BLaER1 (cell line): Measurements from ENCODE around the gene SETD3.

Experiments
- H3K27ac ChIP-seq: shearing (Covaris generic); formaldehyde crosslinking; 2 replicates; pipeline ENCODE4 v1.8.1; 2022
- H3K27me3 ChIP-seq: shearing (Covaris generic); formaldehyde crosslinking; 2 replicates; pipeline ENCODE4 v1.8.1; 2022
- H3K36me3 ChIP-seq: shearing (Covaris generic); formaldehyde crosslinking; 2 replicates; pipeline ENCODE4 v1.8.1; 2022
- H3K4me1 ChIP-seq: shearing (Covaris generic); formaldehyde crosslinking; 2 replicates; pipeline ENCODE4 v1.8.1; 2022
- H3K4me2 ChIP-seq: shearing (Covaris generic); formaldehyde crosslinking; 2 replicates; pipeline ENCODE4 v1.8.1; 2022
- H3K4me3 ChIP-seq: shearing (Covaris generic); formaldehyde crosslinking; 2 replicates; pipeline ENCODE4 v1.8.1; 2022
- H3K9ac ChIP-seq: shearing (Covaris generic); formaldehyde crosslinking; 2 replicates; pipeline ENCODE4 v1.8.1; 2022
- H3K9me3 ChIP-seq: shearing (Covaris generic); formaldehyde crosslinking; 2 replicates; pipeline ENCODE4 v1.8.1; 2022
- H4K20me1 ChIP-seq: shearing (Covaris generic); formaldehyde crosslinking; 2 replicates; pipeline ENCODE4 v1.8.1; 2022
- Cebpa-rat ChIP-seq: shearing (Covaris generic); IDR thresholded peaks from 2 replicates; pipeline ENCODE4 v1.8.1; 2022

The SETD3 gene

DNA sequence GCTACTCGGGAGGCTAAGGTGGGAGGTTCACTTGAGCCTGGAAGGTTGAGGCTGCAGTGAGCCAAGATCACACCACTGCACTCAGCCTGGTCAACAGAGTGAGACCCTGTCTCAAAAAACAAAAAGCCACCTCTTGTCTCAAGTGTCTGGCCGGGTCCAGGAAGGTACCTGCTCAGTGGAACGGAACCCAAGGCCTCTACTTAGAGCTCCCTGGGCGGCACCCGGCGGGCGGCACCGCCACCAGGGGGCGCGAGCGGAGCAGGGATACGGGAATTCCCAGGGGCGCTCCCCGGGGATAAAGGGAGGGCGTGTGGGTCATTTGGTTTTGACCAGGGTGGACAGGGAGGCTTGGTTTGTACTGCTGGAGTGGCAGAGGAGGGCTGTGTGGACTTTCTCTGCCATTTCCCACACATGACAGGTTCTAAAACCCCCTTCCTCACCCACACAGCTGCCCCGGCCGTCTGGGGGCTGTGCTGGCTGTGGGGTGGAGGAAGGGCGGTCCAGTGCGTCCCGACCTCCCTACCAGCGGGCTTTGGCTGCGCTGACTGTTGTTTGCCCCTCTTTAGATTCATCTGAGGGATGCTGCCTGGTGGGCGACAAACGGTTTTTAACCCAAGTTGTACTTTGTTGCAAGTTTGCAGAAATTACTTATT, 91.4 kb downstream of the SETD3 start:
- peaks cover 9% of the 10 kb centered on the region for H3K36me3 ChIP-seq
- no peaks in the 10 kb centered on the region for H3K27me3 ChIP-seq
- no peaks in the 10 kb centered on the region for H3K9me3 ChIP-seq
- peaks cover 6% of the 10 kb centered on the region; the same call in 1 of the 2 replicates for H4K20me1 ChIP-seq
- H3K4me1 ChIP-seq: 0 out of 2 replicates have a peak, but pooled peaks cover 6% of the 10 kb centered on the region
- no peak for TF ChIP-seq Cebpa-rat
- H3K9ac ChIP-seq: no peak overlapping the region
- H3K27ac ChIP-seq: no peak overlapping the region
- no peak overlapping the region for H3K4me2 ChIP-seq
- no peak overlapping the region for H3K4me3 ChIP-seq

- no peak for TF ChIP-seq Cebpa-rat
- Histone ChIP-seq H3K27me3 (no peaks in the 10 kb centered on the region), H3K9me3 (no peaks in the 10 kb centered on the region), H3K36me3 (no peaks in the 10 kb centered on the region; the same call in 1 of the 2 replicates), H3K4me3 (no peak overlapping the region), H3K27ac (no peak overlapping the region), H3K4me2 (no peak overlapping the region), H3K9ac (no peak overlapping the region), H4K20me1 (no peaks in the 10 kb centered on the region; the same call in 1 of the 2 replicates), H3K4me1 (0 out of 2 replicates have a peak, but pooled peaks cover 6% of the 10 kb centered on the region)
Observed at GRCh38 chr14:99388286-99388685, 92.4 kb downstream of the SETD3 start.

GRCh38 chr14:99387880-99388279, 92.8 kb downstream of the SETD3 start:
- no peak overlapping the region for H3K9ac ChIP-seq
- H3K36me3 ChIP-seq: no peaks in the 10 kb centered on the region
- no peaks in the 10 kb centered on the region for H3K9me3 ChIP-seq
- no peaks in the 10 kb centered on the region; the same call in 1 of the 2 replicates for H4K20me1 ChIP-seq
- H3K4me2 ChIP-seq: no peak overlapping the region
- 0 out of 2 replicates have a peak, but pooled peaks cover 6% of the 10 kb centered on the region for H3K4me1 ChIP-seq
- H3K4me3 ChIP-seq: no peak overlapping the region
- no peak for TF ChIP-seq Cebpa-rat
- H3K27me3 ChIP-seq: no peaks in the 10 kb centered on the region
- H3K27ac ChIP-seq: no peak overlapping the region

DNA sequence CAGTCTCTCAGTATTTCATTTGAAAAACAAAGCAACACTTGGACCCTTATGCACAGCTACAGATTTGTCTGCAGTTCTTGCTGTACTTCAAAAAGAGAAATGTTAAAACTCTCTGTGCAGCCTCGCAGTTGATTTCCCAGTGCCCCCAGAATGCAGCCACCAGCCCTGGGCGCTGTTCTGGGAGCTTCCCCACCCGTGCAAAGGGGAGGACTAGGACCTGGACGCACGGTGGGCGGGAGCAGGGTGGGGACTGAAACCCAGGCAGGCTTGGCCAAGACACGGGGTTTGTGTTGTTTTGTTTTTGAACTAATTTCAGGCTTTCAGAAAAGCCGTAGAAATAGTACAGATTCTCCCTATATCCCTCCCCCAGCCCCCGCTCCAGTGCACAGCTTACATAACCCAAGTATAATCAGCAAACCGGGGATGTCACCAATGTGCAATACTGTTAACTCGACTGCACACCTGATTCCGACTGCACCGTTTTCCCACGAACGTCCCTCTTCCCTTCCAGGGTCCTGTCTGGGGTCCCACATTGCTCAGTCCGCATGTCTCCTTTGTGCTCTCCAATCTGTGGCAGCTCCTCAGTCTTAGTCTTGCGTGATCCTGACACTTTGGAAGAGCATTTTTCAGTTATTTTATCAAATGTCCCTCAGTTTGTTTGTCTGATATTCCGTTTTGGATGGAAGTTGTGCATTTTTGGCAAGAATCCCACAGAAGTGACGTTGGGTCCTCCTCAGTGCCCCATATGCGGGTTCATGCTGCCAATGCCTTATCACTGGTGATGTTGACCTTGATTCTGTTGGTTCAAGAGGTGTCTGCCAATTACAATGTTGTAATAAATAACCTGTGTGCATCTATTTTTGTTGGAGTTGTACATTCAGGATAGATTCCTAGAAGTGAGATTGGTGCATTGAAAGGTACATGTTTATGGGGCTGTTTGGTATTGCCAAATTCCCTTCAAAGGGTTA, 95.9 kb downstream of the SETD3 start:
- no peaks in the 10 kb centered on the region for H3K36me3 ChIP-seq
- no peaks in the 10 kb centered on the region for H3K27me3 ChIP-seq
- TF ChIP-seq Cebpa-rat: no peak
- no peaks in the 10 kb centered on the region for H3K9me3 ChIP-seq
- H3K9ac ChIP-seq: no peak overlapping the region
- H3K4me3 ChIP-seq: no peak overlapping the region
- peaks cover 30% of the 10 kb centered on the region for H3K4me1 ChIP-seq
- no peaks in the 10 kb centered on the region for H4K20me1 ChIP-seq
- no peak overlapping the region for H3K27ac ChIP-seq
- H3K4me2 ChIP-seq: no peak overlapping the region

DNA sequence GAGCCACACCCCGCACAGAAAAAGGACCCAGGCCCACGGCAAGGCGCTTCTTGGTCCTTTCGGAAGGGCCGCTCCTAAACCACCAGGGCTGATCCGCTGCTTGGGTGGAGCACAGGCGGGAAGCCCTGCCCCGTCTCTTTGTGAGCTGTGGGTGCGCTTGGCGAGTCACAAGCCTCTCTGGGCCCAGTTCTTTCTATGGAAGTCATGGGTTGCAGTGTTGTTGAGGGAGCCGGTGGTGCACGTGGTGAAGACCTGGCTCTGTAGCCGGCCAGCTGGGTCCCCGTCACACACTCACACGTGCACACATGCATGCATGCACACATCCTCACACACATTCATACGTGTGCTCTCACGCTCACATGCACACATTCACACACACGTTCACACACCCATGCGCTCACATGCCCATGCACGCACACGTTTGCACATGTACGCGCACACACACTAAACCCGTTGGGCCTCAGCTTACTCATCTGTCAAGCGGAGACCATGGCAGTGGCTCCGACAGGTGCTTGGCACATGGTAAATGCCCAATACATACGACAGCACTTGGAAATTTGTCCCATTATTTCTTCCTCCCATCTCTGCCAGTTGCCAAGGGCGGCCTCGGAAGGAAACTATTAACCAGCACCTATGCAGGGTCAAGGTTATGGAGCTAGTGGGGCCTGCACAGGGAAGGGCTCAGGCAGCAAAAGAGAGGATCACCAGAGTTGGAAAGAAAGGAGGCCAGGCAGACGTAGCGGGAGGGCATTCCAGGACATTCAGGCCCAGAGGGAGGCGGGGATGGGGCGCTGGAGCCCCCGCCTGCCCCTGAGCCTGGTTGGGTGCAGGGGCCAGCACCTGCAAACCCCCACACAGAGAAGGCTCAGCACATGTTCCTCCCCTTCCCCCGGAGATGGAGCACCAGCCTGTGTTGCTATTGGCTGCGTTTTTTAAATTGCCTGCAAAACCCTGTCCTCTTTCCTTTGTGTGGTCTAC, 96.9 kb downstream of the SETD3 start:
- TF ChIP-seq Cebpa-rat: no peak
- Histone ChIP-seq H3K27me3 (no peaks in the 10 kb centered on the region), H3K27ac (no peak overlapping the region), H3K4me1 (peaks cover 34% of the 10 kb centered on the region), H3K36me3 (no peaks in the 10 kb centered on the region), H4K20me1 (no peaks in the 10 kb centered on the region), H3K4me3 (no peak overlapping the region), H3K9ac (no peak overlapping the region), H3K9me3 (no peaks in the 10 kb centered on the region), H3K4me2 (no peak overlapping the region)

GRCh38 chr14:99382781-99383471, 97.7 kb downstream of the SETD3 start:
- no peak overlapping the region for H3K4me3 ChIP-seq
- TF ChIP-seq Cebpa-rat: no peak
- H3K9me3 ChIP-seq: no peaks in the 10 kb centered on the region
- H4K20me1 ChIP-seq: no peaks in the 10 kb centered on the region
- H3K36me3 ChIP-seq: no peaks in the 10 kb centered on the region
- H3K4me1 ChIP-seq: peaks cover 40% of the 10 kb centered on the region
- no peaks in the 10 kb centered on the region for H3K27me3 ChIP-seq
- no peak overlapping the region for H3K27ac ChIP-seq
- H3K4me2 ChIP-seq: no peak overlapping the region
- H3K9ac ChIP-seq: no peak overlapping the region

DNA sequence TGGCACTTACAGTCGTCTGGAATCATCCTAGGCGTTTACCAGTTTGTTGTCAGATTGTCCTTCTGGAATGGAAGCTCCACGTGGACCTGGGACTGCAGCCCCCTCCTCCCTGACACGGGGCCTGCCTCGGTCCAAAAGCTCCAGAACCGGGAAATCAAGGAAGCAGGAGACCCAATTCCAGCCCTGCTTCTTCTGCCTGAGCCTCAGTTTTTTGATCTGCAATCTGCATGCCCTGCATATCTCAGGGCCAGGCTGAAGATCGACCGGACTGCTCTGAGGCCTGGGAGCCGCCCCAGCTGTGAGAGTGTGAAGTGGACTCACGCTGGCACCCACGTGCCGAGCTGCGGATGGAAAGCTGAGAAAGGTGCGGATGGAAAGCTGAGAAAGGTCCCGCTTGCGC, 98.6 kb downstream of the SETD3 start:
- H3K27me3 ChIP-seq: no peaks in the 10 kb centered on the region
- no peak overlapping the region for H3K4me3 ChIP-seq
- no peaks in the 10 kb centered on the region for H3K36me3 ChIP-seq
- peaks cover 40% of the 10 kb centered on the region for H3K4me1 ChIP-seq
- H3K27ac ChIP-seq: no peak overlapping the region
- H3K9ac ChIP-seq: no peak overlapping the region
- TF ChIP-seq Cebpa-rat: no peak
- peak overlapping the region; percentile 53; the same call in 1 of the 2 replicates for H3K4me2 ChIP-seq
- no peaks in the 10 kb centered on the region for H3K9me3 ChIP-seq
- H4K20me1 ChIP-seq: no peaks in the 10 kb centered on the region

DNA sequence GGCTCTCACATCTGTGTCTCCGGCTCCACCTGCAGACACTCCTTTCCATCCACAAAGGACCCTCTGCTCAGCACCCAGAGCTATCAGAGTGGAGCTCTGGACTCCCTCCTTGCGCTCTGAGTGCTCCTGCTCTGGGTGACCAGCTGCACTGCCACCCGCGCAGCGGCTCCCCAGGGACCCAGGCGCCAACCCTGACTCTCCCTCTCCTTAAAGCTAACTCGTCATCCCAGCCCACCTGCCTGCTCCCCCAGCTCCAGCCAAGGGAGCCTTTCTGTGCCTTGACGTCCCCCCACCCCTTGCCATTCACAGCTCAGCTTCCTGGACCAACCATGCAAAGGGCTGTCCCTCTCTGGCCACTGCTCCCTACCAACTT, 99.0 kb downstream of the SETD3 start:
- no peak for TF ChIP-seq Cebpa-rat
- Histone ChIP-seq H3K36me3 (no peaks in the 10 kb centered on the region), H4K20me1 (no peaks in the 10 kb centered on the region), H3K27ac (no peak overlapping the region), H3K4me3 (no peak overlapping the region), H3K4me2 (peak overlapping the region; percentile 53), H3K4me1 (peaks cover 40% of the 10 kb centered on the region), H3K27me3 (no peaks in the 10 kb centered on the region), H3K9me3 (no peaks in the 10 kb centered on the region), H3K9ac (no peak overlapping the region)
